HL-60 (cell line): ENCODE measurements around the gene HSPA12B.

Experiments used
- DNase-seq, 2 experiments: peaks; one replicate each; pipeline ENCODE4 v3.0.0-alpha.2; 2010 to 2020; ENCODE audit warnings: low read depth in 1 of 2, low spot score in 1 of 2
- H3K27ac ChIP-seq: fragments of 250-450 bp; sonication (Bioruptor Pico); replicated peaks from 2 replicates; pipeline ENCODE4 v1.5.1; 2020; ENCODE audit warnings: mild to moderate bottlenecking, moderate library complexity
- H3K27me3 ChIP-seq: fragments of 250-450 bp; sonication (Bioruptor Pico); 2 replicates; pipeline ENCODE4 v1.5.1; 2021; ENCODE audit warnings: mild to moderate bottlenecking, moderate library complexity; ENCODE audit not compliant: insufficient read depth, poor library complexity, severe bottlenecking
- H3K4me3 ChIP-seq: replicated peaks from 2 replicates; pipeline ENCODE4 v1.5.1; 2011; ENCODE audit warnings: mild to moderate bottlenecking, control low read depth, low read length; ENCODE audit not compliant: insufficient read depth
- GABPA ChIP-seq: IDR thresholded peaks from 2 replicates; pipeline ENCODE4 v1.6.1; 2012; ENCODE audit warnings: low read depth
- POLR2AphosphoS5 ChIP-seq: IDR thresholded peaks from 2 replicates; pipeline ENCODE4 v1.6.1; 2012; ENCODE audit warnings: low read depth
- SPI1 ChIP-seq: IDR thresholded peaks from 2 replicates; pipeline ENCODE4 v1.6.1; 2012; ENCODE audit warnings: low read depth, mild to moderate bottlenecking, borderline replicate concordance
- TF ChIP-seq, protein P1 (sequence below): IDR thresholded peaks from 2 replicates; pipeline ENCODE4 v1.6.1; 2012; ENCODE audit warnings: low read depth; ENCODE audit not compliant: insufficient replicate concordance
- TF ChIP-seq, protein P2 (sequence below): IDR thresholded peaks from one replicate; pipeline ENCODE4 v1.5.1; 2011; ENCODE audit warnings: low read length, control low read depth, inconsistent platforms; ENCODE audit not compliant: insufficient read depth

The HSPA12B gene

DNA sequence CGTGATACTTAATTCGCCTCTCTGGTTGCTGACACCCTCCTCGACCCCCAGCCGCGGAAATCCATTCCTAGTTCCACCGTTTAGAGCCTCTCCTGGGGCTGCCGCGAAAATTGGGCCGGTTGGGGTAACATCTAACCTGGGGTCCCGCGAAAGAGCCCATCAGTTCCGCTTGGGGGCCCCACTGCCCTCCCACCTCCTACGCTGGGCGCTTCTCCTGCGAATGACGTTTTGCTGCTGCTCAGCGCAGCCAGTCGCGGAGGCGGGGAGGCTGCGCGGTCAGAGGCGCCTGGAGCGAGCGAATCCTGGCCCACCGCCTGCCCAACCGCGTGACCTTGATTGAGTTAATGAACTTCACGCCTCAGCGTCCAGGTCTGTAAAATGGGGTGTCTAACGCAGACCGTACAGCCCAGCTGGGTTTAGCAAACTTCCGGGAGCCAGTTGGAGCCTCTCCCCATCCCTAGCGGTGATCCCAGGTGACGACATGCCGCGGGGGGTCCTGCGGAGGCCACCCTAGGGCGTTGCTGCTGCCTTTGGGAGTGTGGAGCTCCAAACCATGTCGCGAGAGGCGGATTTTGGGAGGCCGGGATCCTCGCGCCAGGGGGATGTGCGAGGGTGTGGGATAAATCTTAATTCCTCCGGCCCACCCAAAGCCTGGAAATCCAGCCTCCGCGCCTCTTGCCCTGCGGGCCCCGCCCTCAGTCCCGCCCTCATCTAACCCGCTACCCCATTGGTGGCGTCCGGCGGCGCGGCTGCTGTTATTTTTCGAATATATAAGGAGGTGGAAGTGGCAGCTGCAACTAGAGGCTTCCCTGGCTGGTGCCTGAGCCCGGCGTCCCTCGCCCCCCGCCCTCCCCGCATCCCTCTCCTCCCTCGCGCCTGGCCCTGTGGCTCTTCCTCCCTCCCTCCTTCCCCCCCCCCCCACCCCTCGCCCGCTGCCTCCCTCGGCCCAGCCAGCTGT lies 63.3 kb downstream of the HSPA12B start, which contains the start of gene CDC25B:
Gene CDC25B (plus strand): TSS at position 800 of the 958 bp plus-strand sequence. CDS start 222 bp downstream, outside the sequence.
- DNase-seq: peak; percentile 75 to 94
- H3K4me3 ChIP-seq: peak within 1 kb of the TSS; percentile 80
- peak within 1 kb of the TSS; percentile 65 for H3K27ac ChIP-seq
- H3K27me3 ChIP-seq: no peaks in the 10 kb centered on the region
- TF ChIP-seq GABPA (no peak), SPI1 (no peak), POLR2AphosphoS5 (no peak)
- TF ChIP-seq, protein P1, sequence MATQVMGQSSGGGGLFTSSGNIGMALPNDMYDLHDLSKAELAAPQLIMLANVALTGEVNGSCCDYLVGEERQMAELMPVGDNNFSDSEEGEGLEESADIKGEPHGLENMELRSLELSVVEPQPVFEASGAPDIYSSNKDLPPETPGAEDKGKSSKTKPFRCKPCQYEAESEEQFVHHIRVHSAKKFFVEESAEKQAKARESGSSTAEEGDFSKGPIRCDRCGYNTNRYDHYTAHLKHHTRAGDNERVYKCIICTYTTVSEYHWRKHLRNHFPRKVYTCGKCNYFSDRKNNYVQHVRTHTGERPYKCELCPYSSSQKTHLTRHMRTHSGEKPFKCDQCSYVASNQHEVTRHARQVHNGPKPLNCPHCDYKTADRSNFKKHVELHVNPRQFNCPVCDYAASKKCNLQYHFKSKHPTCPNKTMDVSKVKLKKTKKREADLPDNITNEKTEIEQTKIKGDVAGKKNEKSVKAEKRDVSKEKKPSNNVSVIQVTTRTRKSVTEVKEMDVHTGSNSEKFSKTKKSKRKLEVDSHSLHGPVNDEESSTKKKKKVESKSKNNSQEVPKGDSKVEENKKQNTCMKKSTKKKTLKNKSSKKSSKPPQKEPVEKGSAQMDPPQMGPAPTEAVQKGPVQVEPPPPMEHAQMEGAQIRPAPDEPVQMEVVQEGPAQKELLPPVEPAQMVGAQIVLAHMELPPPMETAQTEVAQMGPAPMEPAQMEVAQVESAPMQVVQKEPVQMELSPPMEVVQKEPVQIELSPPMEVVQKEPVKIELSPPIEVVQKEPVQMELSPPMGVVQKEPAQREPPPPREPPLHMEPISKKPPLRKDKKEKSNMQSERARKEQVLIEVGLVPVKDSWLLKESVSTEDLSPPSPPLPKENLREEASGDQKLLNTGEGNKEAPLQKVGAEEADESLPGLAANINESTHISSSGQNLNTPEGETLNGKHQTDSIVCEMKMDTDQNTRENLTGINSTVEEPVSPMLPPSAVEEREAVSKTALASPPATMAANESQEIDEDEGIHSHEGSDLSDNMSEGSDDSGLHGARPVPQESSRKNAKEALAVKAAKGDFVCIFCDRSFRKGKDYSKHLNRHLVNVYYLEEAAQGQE: no peak
- TF ChIP-seq, protein P2, sequence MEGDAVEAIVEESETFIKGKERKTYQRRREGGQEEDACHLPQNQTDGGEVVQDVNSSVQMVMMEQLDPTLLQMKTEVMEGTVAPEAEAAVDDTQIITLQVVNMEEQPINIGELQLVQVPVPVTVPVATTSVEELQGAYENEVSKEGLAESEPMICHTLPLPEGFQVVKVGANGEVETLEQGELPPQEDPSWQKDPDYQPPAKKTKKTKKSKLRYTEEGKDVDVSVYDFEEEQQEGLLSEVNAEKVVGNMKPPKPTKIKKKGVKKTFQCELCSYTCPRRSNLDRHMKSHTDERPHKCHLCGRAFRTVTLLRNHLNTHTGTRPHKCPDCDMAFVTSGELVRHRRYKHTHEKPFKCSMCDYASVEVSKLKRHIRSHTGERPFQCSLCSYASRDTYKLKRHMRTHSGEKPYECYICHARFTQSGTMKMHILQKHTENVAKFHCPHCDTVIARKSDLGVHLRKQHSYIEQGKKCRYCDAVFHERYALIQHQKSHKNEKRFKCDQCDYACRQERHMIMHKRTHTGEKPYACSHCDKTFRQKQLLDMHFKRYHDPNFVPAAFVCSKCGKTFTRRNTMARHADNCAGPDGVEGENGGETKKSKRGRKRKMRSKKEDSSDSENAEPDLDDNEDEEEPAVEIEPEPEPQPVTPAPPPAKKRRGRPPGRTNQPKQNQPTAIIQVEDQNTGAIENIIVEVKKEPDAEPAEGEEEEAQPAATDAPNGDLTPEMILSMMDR: no peak

DNA sequence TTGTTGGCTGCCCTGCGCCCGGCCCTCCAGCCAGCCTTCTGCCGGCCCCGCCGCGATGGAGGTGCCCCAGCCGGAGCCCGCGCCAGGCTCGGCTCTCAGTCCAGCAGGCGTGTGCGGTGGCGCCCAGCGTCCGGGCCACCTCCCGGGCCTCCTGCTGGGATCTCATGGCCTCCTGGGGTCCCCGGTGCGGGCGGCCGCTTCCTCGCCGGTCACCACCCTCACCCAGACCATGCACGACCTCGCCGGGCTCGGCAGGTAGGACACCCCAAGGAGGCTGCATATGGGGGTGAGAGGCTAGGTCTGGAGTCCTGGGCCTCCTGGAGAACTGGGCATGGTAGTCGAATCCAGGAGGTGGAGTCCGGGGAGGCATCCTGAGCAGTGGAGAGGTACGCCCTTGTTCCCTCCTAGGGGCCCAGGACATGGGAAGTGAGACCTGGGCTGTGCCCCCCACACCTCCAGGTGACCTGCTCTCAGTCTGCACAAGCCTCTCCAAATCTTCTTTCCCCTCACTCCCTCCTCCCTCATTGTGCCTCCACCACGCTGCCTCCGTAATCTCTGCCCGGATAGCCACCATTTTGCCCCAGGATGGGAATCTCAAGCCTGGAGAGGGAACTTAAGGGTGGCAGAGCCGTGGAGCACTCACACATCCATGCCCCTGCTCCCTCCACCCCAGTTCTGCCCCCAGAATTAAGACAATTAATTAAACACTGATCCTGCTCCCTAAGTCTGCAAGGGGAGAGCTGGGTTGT lies 64.2 kb downstream of the HSPA12B start:
- H3K27ac ChIP-seq: peak overlapping the region; percentile 53
- TF ChIP-seq GABPA (no peak), SPI1 (no peak), POLR2AphosphoS5 (no peak)
- TF ChIP-seq, protein P1: no peak
- TF ChIP-seq, protein P2: no peak
- no peaks in the 10 kb centered on the region for H3K27me3 ChIP-seq
- peak overlapping the region; percentile 80 for H3K4me3 ChIP-seq
- DNase-seq: no peak

DNA sequence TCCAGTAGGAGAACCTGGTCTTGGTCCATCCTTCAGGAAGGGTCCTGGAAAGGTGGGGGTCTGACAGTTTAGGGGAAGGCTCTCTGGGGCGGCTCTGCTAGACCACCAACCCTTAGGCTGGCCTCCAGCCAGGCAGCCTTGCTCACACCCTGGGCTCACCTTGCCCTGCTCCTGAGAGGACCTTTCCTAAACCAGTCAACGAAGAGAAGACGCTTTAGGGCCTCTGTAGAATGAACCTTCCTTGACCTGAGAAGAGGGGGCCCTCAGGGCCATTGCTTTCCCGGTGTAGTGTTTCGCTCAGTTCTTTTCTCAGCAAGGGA lies 64.7 kb downstream of the HSPA12B start:
- no peak for DNase-seq
- peak overlapping the region; percentile 80 for H3K4me3 ChIP-seq
- TF ChIP-seq, protein P2: no peak
- TF ChIP-seq GABPA (no peak), SPI1 (no peak), POLR2AphosphoS5 (no peak)
- TF ChIP-seq, protein P1: no peak
- no peak overlapping the region for H3K27ac ChIP-seq
- no peaks in the 10 kb centered on the region for H3K27me3 ChIP-seq
